Inferior parietal cortex (tissue), 1 donor: ENCODE data around the gene ZNF503.

ENCODE experiments used
- DNase-seq: peaks from one replicate; pipeline ENCODE4 v3.0.0-alpha.2; 2016; ENCODE audit errors: extremely low spot score

The ZNF503 gene

DNA sequence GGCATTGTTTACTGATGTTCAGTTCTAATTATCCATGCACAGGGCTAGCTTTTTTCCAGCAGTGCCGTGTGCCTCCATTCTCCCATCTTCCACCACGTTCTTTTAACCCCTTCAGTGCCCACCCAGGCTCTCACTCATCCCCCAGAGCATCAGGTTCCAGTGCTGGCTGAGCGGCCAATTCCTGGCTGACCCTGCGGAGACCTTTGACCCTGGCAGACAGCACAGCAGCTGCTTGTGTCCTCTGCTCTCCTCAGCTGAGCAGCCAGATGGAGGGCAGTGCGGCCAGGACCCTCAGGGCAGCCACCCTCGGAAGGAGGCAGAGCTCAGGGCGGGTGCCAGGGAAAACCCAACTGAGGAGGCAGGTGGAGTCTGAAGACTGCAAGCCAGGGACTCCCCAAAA, 48.4 kb downstream of the ZNF503 start:
- DNase-seq = no peak

DNA sequence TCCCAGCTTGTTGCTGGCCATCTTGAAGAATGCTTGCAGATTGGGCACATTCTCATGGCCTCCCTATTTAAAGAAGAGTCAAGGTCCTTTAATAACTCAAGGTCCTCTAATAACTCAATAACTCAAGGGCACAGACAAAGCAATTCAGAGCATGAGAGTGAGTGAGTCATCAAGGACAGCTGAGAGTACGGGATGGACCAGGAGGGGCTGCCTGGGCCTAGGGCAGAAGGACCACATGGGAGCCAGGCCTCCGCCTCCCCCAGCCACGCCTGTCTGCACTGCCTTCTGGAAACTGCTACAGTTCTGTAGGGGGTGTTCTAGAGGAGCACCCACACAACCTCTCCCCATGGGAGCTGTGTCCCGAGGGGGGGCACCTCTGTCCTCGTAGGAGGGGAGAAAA, 48.9 kb downstream of the ZNF503 start:
- no peak for DNase-seq

DNA sequence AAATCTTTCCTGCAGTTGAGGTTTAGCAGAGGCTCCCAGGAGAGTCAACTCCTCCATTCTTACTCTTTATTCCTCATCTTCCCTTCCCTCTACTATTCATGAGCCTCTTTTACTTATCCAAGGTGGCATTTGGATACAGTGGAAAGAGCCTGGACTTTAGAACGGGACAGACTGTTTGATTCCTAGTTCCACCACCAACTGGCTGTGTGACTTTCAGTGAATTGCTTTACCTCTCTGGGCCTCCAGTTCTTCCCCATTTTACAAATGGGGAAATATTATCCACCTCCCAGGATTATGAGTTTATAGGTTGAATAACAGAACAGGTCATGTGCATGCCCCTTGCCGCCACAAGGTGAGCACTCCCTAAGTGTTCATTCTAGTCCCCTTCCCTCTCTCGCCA, 49.9 kb downstream of the ZNF503 start:
- DNase-seq = no peak

DNA sequence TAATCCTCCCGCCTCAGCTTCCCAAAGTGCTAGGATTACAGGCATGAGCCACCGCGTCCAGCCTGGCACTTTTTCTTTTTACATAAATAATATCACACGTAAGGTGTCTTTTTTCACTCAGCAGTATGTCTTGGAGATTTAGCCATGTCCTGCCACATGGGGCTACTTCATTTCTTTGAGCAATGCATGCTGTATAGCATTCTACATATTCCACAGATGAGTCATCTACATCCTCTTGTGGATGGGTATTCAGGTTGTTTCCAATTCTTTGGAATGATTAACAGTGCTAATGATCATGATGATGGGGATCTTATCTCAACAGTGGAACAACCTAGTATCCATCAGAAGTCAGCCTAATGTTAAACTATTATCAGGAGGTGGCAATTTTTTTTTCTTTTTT, 50.8 kb downstream of the ZNF503 start:
- DNase-seq = no peak
